ENCODE data around the gene KCNH1. TPM values are rescaled to one million over a fixed set of nuclear protein-coding genes. Genes with fewer than 3 reads are reported as not detected.

Gene KCNH1
- total and polyA plus RNA-seq, 2 experiments from 2014 or later: 0.71 to 1.8 TPM

DNA sequence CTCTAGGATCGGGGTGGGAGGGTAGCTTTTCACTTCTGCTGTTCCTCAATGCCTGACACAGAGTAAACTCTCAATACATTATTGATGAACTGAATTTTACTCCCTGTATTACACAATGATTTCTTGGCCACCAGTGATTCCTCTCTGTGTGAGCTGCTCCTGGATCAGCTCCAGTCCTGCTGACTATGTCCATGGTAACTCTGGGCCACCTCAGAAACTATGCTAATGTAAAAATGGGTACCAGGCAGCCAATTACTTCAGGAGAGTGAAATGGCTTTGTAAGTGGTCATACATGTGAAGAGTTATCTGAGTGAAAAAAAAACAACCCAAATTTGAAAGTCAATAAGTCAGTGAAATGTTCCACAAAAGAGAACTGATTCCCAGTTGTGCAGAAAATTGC, 311.0 kb downstream of the KCNH1 start:
- no peak overlapping the region for H3K4me3 ChIP-seq
- 0 to 5% methylated on average over 1 of the region's 1 CpG for WGBS, 2 experiments (ENCODE audit: low coverage in 1 of 2, low lambda C conversion rate in 2 of 2, missing lambda C conversion rate in 2 of 2)
- H3F3A ChIP-seq (ENCODE audit: insufficient read depth): no peaks in the 10 kb centered on the region
- no peak for DNase-seq
- no peaks in the 10 kb centered on the region for H3K4me1 ChIP-seq (ENCODE audit: insufficient read depth)
- H2AFZ ChIP-seq: no peak overlapping the region
- no peaks in the 10 kb centered on the region for H4K20me1 ChIP-seq (ENCODE audit: insufficient read depth)
- TF ChIP-seq EZH2 (IDR thresholded peaks at IDR 0.05; ENCODE audit: insufficient read depth, poor library complexity, severe bottlenecking) (no peak), EZH2phosphoT487 (IDR thresholded peaks at IDR 0.05; ENCODE audit: insufficient read depth, low read depth) (no peak)
- no peaks in the 10 kb centered on the region for H3K9me3 ChIP-seq (ENCODE audit: low read depth)
- H3K36me3 ChIP-seq (ENCODE audit: low read depth): no peaks in the 10 kb centered on the region
- H3K4me2 ChIP-seq (ENCODE audit: unreplicated experiment): no peak overlapping the region
- no peaks in the 10 kb centered on the region for H3K27me3 ChIP-seq (replicated peaks; ENCODE audit: insufficient read depth)
- no peaks in the 10 kb centered on the region for H3K9me2 ChIP-seq (ENCODE audit: insufficient read depth)
- in situ Hi-C loops (cut with MboI): no loop called here
- no peaks in the 10 kb centered on the region for H3K79me2 ChIP-seq (ENCODE audit: insufficient read depth)
- no peak overlapping the region for H3K27ac ChIP-seq
- no peak overlapping the region for H3K9ac ChIP-seq

GRCh38 chr1:210822241-210822640, 311.7 kb downstream of the KCNH1 start:
- Histone ChIP-seq H3K9me2 (ENCODE audit: insufficient read depth) (no peaks in the 10 kb centered on the region), H3K9me3 (ENCODE audit: low read depth) (no peaks in the 10 kb centered on the region), H4K20me1 (ENCODE audit: insufficient read depth) (no peaks in the 10 kb centered on the region), H3K4me2 (ENCODE audit: unreplicated experiment) (no peak overlapping the region), H3K4me1 (ENCODE audit: insufficient read depth) (no peaks in the 10 kb centered on the region), H3K27ac (no peak overlapping the region), H3K9ac (no peak overlapping the region), H2AFZ (no peak overlapping the region), H3K36me3 (ENCODE audit: low read depth) (no peaks in the 10 kb centered on the region), H3F3A (ENCODE audit: insufficient read depth) (no peaks in the 10 kb centered on the region), H3K79me2 (ENCODE audit: insufficient read depth) (no peaks in the 10 kb centered on the region), H3K4me3 (no peak overlapping the region), H3K27me3 (replicated peaks; ENCODE audit: insufficient read depth) (no peaks in the 10 kb centered on the region)
- 14 to 21% methylated on average over 2 of the region's 2 CpGs for WGBS, 2 experiments (ENCODE audit: low coverage in 1 of 2, low lambda C conversion rate in 2 of 2, missing lambda C conversion rate in 2 of 2)
- TF ChIP-seq EZH2 (IDR thresholded peaks at IDR 0.05; ENCODE audit: insufficient read depth, poor library complexity, severe bottlenecking) (no peak), EZH2phosphoT487 (IDR thresholded peaks at IDR 0.05; ENCODE audit: insufficient read depth, low read depth) (no peak)
- DNase-seq: no peak
- in situ Hi-C loops (cut with MboI): no loop called here

DNA sequence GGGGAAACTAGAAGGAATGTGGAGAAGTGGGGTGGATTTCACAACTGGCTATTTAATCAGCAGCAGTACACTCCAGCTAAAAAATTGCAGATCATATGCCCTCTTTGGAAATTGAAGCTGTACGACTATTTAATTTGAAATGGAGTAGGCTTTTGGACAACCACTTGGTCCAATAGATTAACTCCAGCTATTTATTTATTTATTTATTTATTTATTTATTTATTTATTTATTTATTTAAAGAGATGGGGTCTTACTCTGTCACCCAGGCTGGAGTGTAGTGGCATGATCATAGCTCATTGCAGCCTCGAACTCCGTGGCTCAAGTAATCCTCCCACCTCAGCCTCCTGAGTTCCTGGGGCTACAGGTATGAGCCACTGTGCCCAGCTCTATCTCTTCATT, 312.3 kb downstream of the KCNH1 start:
- no peak overlapping the region for H3K27ac ChIP-seq
- no peak overlapping the region for H3K4me2 ChIP-seq (ENCODE audit: unreplicated experiment)
- H3K36me3 ChIP-seq (ENCODE audit: low read depth): no peaks in the 10 kb centered on the region
- H3K9me3 ChIP-seq (ENCODE audit: low read depth): no peaks in the 10 kb centered on the region
- H3K4me3 ChIP-seq: no peak overlapping the region
- no peaks in the 10 kb centered on the region for H3K27me3 ChIP-seq (replicated peaks; ENCODE audit: insufficient read depth)
- no peaks in the 10 kb centered on the region for H4K20me1 ChIP-seq (ENCODE audit: insufficient read depth)
- H2AFZ ChIP-seq: no peak overlapping the region
- DNase-seq: no peak
- in situ Hi-C loops (cut with MboI): no loop called here
- no peak overlapping the region for H3K9ac ChIP-seq
- TF ChIP-seq EZH2 (IDR thresholded peaks at IDR 0.05; ENCODE audit: insufficient read depth, poor library complexity, severe bottlenecking) (no peak), EZH2phosphoT487 (IDR thresholded peaks at IDR 0.05; ENCODE audit: insufficient read depth, low read depth) (no peak)
- H3K79me2 ChIP-seq (ENCODE audit: insufficient read depth): no peaks in the 10 kb centered on the region
- no peaks in the 10 kb centered on the region for H3F3A ChIP-seq (ENCODE audit: insufficient read depth)
- H3K9me2 ChIP-seq (ENCODE audit: insufficient read depth): no peaks in the 10 kb centered on the region
- no peaks in the 10 kb centered on the region for H3K4me1 ChIP-seq (ENCODE audit: insufficient read depth)
- 6 to 9% methylated on average over 3 of the region's 3 CpGs for WGBS, 2 experiments (ENCODE audit: low coverage in 1 of 2, low lambda C conversion rate in 2 of 2, missing lambda C conversion rate in 2 of 2)

DNA sequence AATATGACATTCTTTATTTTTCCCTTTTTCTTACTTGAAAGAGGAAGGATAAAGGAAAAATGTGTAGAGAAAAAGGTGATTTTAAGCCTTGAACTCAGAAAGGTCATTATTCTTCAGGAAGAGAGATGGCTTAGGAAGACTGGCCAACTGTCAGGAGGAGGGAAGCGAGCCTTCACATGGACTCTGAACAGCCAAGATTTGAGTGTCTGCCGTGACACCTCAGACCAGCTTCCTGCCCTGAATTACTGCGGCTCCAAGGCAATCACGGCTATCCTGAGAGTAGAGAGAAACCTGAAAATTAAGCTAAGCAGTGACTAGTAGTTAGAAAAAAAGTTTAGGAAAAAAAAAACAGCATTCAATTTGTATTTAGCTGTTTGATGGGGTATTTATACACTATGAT, 314.7 kb downstream of the KCNH1 start:
- Histone ChIP-seq H3K79me2 (ENCODE audit: insufficient read depth) (no peaks in the 10 kb centered on the region), H2AFZ (no peak overlapping the region), H3K27me3 (replicated peaks; ENCODE audit: insufficient read depth) (no peaks in the 10 kb centered on the region), H3F3A (ENCODE audit: insufficient read depth) (no peaks in the 10 kb centered on the region), H3K4me1 (ENCODE audit: insufficient read depth) (no peaks in the 10 kb centered on the region), H3K9me3 (ENCODE audit: low read depth) (no peaks in the 10 kb centered on the region), H4K20me1 (ENCODE audit: insufficient read depth) (no peaks in the 10 kb centered on the region), H3K36me3 (ENCODE audit: low read depth) (no peaks in the 10 kb centered on the region), H3K4me3 (no peak overlapping the region), H3K9me2 (ENCODE audit: insufficient read depth) (no peaks in the 10 kb centered on the region), H3K9ac (no peak overlapping the region), H3K27ac (no peak overlapping the region), H3K4me2 (ENCODE audit: unreplicated experiment) (no peak overlapping the region)
- TF ChIP-seq EZH2phosphoT487 (IDR thresholded peaks at IDR 0.05; ENCODE audit: insufficient read depth, low read depth): no peak
- TF ChIP-seq EZH2 (IDR thresholded peaks at IDR 0.05; ENCODE audit: insufficient read depth, poor library complexity, severe bottlenecking): no peak
- in situ Hi-C loops (cut with MboI): no loop called here
- 3% methylated on average over 4 of the region's 4 CpGs for whole genome bisulfite sequencing, 2 experiments (ENCODE audit: low coverage in 1 of 2, low lambda C conversion rate in 2 of 2, missing lambda C conversion rate in 2 of 2)
- DNase-seq: no peak

Measured in GM23248 (cell line).